KMS-11 (cell line): Measurements from ENCODE around the gene RAMP1.

Source experiments
- H2AFZ ChIP-seq: fragments of 200-600 bp; sonication (generic); 2 replicates; pipeline ENCODE4 v1.6.1; 2016; ENCODE audit warnings: antibody characterized with exemption, mixed run types, low read depth
- H3K27ac ChIP-seq: fragments of 200-600 bp; sonication (generic); 2 replicates; pipeline ENCODE4 v1.6.1; 2016; ENCODE audit warnings: mild to moderate bottlenecking, mixed run types
- H3K27me3 ChIP-seq: fragments of 200-600 bp; sonication (generic); 2 replicates; pipeline ENCODE4 v1.6.1; 2017; ENCODE audit warnings: mild to moderate bottlenecking, low read depth, mixed run types, moderate library complexity; ENCODE audit not compliant: insufficient read depth
- H3K36me3 ChIP-seq: fragments of 200-600 bp; sonication (generic); 2 replicates; pipeline ENCODE4 v1.6.1; 2017; ENCODE audit warnings: mild to moderate bottlenecking, mixed run types; ENCODE audit not compliant: insufficient read depth
- H3K4me1 ChIP-seq: fragments of 200-600 bp; sonication (generic); 2 replicates; pipeline ENCODE4 v1.6.1; 2016; ENCODE audit warnings: mild to moderate bottlenecking, low read depth, mixed run types; ENCODE audit not compliant: poor library complexity, severe bottlenecking
- H3K4me2 ChIP-seq: fragments of 200-600 bp; sonication (generic); 2 replicates; pipeline ENCODE4 v1.7.0; 2016; ENCODE audit warnings: mild to moderate bottlenecking, mixed run types
- H3K4me3 ChIP-seq: fragments of 200-600 bp; sonication (generic); IDR thresholded peaks from 2 replicates; pipeline ENCODE4 v1.6.1; 2017; ENCODE audit warnings: low read depth, low read length, mixed read lengths; ENCODE audit not compliant: insufficient read depth
- H3K79me2 ChIP-seq: fragments of 200-600 bp; sonication (generic); 2 replicates; pipeline ENCODE4 v1.6.1; 2016; ENCODE audit warnings: low read depth, mixed run types; ENCODE audit not compliant: insufficient read depth
- H3K9ac ChIP-seq: fragments of 200-600 bp; sonication (generic); 2 replicates; pipeline ENCODE4 v1.6.1; 2016; ENCODE audit warnings: mild to moderate bottlenecking, mixed run types
- H4K20me1 ChIP-seq: fragments of 200-600 bp; sonication (generic); 2 replicates; pipeline ENCODE4 v1.6.1; 2016; ENCODE audit warnings: mild to moderate bottlenecking, mixed run types; ENCODE audit not compliant: insufficient read depth
- TF ChIP-seq, protein P1 (sequence below): fragments of 200-600 bp; sonication (generic); conservative IDR thresholded peaks from 2 replicates; pipeline ENCODE4 v1.6.1; 2017; ENCODE audit warnings: low read depth, mild to moderate bottlenecking, antibody characterized with exemption, low read length, moderate library complexity, mixed read lengths

The RAMP1 gene

DNA sequence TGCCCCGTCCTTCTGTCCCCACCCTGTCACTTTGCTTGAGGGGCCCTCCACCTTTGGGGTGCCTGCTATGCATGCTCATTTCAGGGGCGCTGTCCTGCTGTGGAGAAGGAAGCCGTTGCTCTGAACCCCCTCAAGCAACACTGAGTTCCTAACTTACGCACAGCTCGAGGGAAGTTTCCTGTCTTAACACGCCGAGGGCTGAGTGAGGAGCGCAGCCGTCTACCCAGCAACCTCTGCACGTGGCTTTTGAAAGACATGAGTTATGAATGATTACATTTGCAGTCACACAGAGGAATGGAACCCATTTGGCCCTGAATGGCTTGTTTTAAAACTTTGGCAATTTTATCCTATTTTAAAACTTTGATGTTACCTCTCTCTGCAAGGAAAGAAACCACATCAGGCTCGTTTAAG lies 14.0 kb downstream of the RAMP1 start:
- no peaks in the 10 kb centered on the region for H3K4me1 ChIP-seq
- no peak overlapping the region for H3K27ac ChIP-seq
- H3K79me2 ChIP-seq = no peaks in the 10 kb centered on the region
- H3K36me3 ChIP-seq = no peaks in the 10 kb centered on the region
- TF ChIP-seq, protein P1, sequence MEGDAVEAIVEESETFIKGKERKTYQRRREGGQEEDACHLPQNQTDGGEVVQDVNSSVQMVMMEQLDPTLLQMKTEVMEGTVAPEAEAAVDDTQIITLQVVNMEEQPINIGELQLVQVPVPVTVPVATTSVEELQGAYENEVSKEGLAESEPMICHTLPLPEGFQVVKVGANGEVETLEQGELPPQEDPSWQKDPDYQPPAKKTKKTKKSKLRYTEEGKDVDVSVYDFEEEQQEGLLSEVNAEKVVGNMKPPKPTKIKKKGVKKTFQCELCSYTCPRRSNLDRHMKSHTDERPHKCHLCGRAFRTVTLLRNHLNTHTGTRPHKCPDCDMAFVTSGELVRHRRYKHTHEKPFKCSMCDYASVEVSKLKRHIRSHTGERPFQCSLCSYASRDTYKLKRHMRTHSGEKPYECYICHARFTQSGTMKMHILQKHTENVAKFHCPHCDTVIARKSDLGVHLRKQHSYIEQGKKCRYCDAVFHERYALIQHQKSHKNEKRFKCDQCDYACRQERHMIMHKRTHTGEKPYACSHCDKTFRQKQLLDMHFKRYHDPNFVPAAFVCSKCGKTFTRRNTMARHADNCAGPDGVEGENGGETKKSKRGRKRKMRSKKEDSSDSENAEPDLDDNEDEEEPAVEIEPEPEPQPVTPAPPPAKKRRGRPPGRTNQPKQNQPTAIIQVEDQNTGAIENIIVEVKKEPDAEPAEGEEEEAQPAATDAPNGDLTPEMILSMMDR = no peak
- H3K4me2 ChIP-seq = no peak overlapping the region
- H2AFZ ChIP-seq = no peak overlapping the region
- H3K9ac ChIP-seq = no peak overlapping the region
- no peaks in the 10 kb centered on the region for H4K20me1 ChIP-seq
- no peaks in the 10 kb centered on the region for H3K27me3 ChIP-seq
- H3K4me3 ChIP-seq = no peak overlapping the region

DNA sequence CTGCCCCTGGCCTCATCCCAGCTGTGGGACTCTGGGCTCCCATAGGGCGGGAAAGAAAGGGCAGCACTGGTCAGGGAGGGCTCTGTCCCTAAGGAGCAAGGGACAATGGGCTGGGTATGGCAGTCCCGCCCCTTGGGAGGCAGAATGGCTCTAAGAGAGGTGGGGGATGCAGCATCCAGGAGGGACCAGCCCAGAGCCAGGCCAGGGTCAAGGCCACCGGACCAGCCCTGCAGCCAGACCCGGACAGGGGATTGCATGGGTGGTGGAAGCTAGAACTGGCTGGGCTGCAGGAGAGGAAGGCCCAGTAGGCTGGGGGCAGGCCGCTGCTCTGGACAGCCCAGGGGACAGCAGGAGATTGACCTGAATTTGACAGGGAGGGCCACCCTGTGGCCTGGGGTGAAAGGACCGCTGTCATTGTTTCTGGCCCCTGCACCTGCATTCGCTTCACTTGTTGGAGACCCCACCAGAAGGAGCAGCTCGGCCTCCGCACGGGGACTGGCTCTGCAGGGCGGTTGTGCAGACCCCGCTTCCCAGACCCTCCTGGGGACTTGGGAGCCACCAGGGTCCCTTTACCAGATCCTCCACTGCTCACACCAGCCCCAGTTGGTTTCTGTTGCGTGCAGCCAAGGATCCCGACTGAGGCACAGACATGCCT lies 14.6 kb downstream of the RAMP1 start:
- Histone ChIP-seq H3K27ac (no peak overlapping the region), H3K9ac (no peak overlapping the region), H3K4me2 (no peak overlapping the region), H3K36me3 (no peaks in the 10 kb centered on the region), H3K4me3 (no peak overlapping the region), H2AFZ (no peak overlapping the region), H3K27me3 (no peaks in the 10 kb centered on the region), H4K20me1 (no peaks in the 10 kb centered on the region), H3K79me2 (no peaks in the 10 kb centered on the region), H3K4me1 (no peaks in the 10 kb centered on the region)
- TF ChIP-seq, protein P1 = no peak

DNA sequence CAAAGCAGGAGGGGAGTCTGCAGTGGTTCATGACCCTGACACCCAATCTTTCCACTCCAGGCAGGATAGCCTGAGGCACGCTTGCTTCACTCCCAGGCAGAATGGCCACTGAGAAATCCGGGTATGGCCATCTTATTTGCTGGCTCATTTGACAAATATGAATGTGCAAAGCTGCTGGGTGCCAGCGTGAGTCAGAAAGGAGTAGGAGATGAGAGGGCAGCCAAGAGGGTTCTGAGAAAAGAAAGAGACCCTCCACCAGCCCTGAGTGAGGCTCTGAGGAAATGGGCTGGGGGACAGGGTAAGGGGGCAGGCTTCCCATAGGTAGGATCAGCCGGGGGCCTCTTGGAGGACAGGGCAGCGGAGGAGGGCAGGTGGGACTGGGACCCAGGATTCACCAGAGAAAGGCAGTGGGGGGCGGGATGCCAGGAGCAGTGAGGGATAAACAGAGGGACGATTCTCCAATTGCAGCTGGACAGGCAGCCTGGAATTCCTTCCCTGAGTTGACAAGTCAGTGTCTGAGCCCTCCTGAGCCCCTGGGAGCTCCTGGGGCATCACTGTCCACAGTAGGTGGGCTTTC lies 15.2 kb downstream of the RAMP1 start:
- Histone ChIP-seq H3K27me3 (no peaks in the 10 kb centered on the region), H2AFZ (no peak overlapping the region), H3K4me1 (no peaks in the 10 kb centered on the region), H4K20me1 (no peaks in the 10 kb centered on the region), H3K9ac (no peak overlapping the region), H3K27ac (no peak overlapping the region), H3K4me3 (no peak overlapping the region), H3K79me2 (no peaks in the 10 kb centered on the region), H3K4me2 (no peak overlapping the region), H3K36me3 (no peaks in the 10 kb centered on the region)
- TF ChIP-seq, protein P1 = no peak

DNA sequence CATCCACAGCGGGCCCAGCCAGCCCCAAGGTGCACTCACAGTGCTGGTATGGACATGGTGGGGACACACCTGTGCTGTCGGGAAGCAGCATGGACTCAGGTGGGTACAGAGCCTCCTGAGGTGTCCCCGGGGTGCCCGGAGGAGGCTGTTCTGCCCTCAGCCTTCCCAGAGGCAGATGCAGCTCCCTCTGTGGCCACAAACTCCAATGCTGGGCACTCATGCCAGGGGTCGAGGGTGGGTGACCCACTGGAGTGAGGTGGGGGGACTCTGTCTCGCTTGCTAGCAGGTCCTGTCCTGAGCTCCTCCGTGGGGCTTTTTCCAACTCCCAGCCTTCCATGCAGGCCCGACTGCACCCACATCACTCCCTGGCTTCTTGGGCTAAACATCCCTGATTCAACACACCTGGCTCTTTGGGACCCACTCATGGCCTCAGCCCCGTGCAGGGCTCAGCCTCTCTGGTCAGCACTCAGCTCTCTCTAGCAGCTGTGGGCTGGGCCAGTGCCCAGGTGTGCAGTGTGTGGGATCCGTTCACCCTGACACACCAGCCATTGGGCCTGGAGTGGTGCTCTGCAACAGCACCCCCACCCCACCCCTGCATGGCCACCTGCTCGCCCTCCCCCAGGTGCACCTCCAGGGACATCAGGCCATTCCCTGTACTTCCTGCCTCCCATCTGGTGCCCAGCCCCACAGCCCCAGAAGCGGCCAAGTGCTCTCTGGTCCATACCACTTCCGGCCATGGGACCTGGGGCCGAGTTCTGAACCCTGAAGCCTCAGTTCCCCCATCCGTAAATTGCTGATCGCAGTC lies 16.0 kb downstream of the RAMP1 start:
- TF ChIP-seq, protein P1 = no peak
- Histone ChIP-seq H3K79me2 (no peaks in the 10 kb centered on the region), H3K27ac (no peak overlapping the region), H3K9ac (no peak overlapping the region), H3K36me3 (no peaks in the 10 kb centered on the region), H4K20me1 (no peaks in the 10 kb centered on the region), H3K27me3 (no peaks in the 10 kb centered on the region), H3K4me1 (no peaks in the 10 kb centered on the region), H3K4me3 (no peak overlapping the region), H2AFZ (no peak overlapping the region), H3K4me2 (no peak overlapping the region)
